Measurements from ENCODE around the gene KRT24. TPM values are rescaled to one million over a fixed set of nuclear protein-coding genes. Genes with fewer than 3 reads are reported as not detected.

Gene KRT24
- polyA plus RNA-seq, 1 donor from 2014 or later, result 0.83 TPM

DNA sequence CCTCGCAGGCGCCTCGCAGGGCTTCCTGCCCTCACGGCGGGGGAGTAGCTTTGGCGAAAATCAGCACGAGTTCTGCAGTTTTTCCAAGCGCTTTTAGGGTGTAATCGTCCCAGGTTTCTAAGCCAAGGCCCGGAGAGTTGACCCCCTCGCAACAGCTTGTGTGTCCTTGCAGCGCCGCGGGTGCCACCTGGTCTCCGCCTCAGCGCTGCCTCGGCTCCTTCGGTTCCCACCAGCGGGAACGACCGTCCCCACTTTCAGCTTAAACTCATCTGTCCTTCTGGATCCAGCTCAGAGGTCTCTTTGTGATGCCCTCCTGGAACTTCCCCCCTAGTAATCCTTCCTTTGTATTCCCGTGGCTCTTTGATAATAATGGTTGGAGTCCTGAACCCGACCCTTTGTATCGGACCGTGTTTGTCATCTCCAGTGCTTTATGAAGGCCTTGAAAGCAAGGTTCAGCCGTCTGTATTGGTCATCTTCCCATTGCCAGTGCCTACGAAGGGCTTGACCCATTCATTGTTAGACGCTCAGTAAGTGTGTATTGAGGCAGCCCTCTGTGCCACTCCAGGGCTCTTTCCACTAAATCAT lies 55.1 kb downstream of the KRT24 start:
- Histone ChIP-seq H2AFZ (ENCODE audit: low read depth, low read length) (peak overlapping the region; percentile 100), H3K79me2 (replicated peaks; ENCODE audit: insufficient read depth, low read length) (peaks cover 49% of the 10 kb centered on the region), H3F3A (ENCODE audit: insufficient read depth, low read length, poor library complexity, severe bottlenecking) (peaks cover 5% of the 10 kb centered on the region), H3K27ac (ENCODE audit: low read length) (peak overlapping the region; percentile 98), H3K4me2 (ENCODE audit: low read length) (peak overlapping the region; percentile 98), H3K9ac (ENCODE audit: low read length) (peak overlapping the region; percentile 99), H3K27me3 (ENCODE audit: insufficient read depth, low read depth, low read length) (no peaks in the 10 kb centered on the region), H4K20me1 (ENCODE audit: insufficient read depth) (no peaks in the 10 kb centered on the region), H3K9me2 (ENCODE audit: insufficient read depth, low read length) (peaks cover 2% of the 10 kb centered on the region), H3K36me3 (ENCODE audit: insufficient read depth, low read length) (peaks cover 6% of the 10 kb centered on the region), H3K9me3 (ENCODE audit: low read length) (no peaks in the 10 kb centered on the region), H3K4me3 (ENCODE audit: low read length) (peak overlapping the region; percentile 89)
- TF ChIP-seq, protein P1, sequence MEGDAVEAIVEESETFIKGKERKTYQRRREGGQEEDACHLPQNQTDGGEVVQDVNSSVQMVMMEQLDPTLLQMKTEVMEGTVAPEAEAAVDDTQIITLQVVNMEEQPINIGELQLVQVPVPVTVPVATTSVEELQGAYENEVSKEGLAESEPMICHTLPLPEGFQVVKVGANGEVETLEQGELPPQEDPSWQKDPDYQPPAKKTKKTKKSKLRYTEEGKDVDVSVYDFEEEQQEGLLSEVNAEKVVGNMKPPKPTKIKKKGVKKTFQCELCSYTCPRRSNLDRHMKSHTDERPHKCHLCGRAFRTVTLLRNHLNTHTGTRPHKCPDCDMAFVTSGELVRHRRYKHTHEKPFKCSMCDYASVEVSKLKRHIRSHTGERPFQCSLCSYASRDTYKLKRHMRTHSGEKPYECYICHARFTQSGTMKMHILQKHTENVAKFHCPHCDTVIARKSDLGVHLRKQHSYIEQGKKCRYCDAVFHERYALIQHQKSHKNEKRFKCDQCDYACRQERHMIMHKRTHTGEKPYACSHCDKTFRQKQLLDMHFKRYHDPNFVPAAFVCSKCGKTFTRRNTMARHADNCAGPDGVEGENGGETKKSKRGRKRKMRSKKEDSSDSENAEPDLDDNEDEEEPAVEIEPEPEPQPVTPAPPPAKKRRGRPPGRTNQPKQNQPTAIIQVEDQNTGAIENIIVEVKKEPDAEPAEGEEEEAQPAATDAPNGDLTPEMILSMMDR (IDR thresholded peaks at IDR 0.05; ENCODE audit: poor library complexity, severe bottlenecking), result no peak
- TF ChIP-seq EZH2 (IDR thresholded peaks at IDR 0.05; ENCODE audit: borderline replicate concordance, insufficient read depth, low read length, poor library complexity, severe bottlenecking) (no peak), EP300 (conservative IDR thresholded peaks at IDR 0.05; ENCODE audit: poor library complexity, severe bottlenecking) (no peak), TAF1 (IDR thresholded peaks at IDR 0.05; ENCODE audit: low read depth) (peak; percentile 23), MXI1 (conservative IDR thresholded peaks at IDR 0.05; ENCODE audit: poor library complexity, severe bottlenecking) (peak; percentile 25), POLR2AphosphoS5 (IDR thresholded peaks at IDR 0.05) (peak; percentile 25), SMC3 (conservative IDR thresholded peaks at IDR 0.05; ENCODE audit: poor library complexity) (peak; percentile 11), RAD21 (conservative IDR thresholded peaks at IDR 0.05) (no peak)
- TF ChIP-seq, protein P2, sequence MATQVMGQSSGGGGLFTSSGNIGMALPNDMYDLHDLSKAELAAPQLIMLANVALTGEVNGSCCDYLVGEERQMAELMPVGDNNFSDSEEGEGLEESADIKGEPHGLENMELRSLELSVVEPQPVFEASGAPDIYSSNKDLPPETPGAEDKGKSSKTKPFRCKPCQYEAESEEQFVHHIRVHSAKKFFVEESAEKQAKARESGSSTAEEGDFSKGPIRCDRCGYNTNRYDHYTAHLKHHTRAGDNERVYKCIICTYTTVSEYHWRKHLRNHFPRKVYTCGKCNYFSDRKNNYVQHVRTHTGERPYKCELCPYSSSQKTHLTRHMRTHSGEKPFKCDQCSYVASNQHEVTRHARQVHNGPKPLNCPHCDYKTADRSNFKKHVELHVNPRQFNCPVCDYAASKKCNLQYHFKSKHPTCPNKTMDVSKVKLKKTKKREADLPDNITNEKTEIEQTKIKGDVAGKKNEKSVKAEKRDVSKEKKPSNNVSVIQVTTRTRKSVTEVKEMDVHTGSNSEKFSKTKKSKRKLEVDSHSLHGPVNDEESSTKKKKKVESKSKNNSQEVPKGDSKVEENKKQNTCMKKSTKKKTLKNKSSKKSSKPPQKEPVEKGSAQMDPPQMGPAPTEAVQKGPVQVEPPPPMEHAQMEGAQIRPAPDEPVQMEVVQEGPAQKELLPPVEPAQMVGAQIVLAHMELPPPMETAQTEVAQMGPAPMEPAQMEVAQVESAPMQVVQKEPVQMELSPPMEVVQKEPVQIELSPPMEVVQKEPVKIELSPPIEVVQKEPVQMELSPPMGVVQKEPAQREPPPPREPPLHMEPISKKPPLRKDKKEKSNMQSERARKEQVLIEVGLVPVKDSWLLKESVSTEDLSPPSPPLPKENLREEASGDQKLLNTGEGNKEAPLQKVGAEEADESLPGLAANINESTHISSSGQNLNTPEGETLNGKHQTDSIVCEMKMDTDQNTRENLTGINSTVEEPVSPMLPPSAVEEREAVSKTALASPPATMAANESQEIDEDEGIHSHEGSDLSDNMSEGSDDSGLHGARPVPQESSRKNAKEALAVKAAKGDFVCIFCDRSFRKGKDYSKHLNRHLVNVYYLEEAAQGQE (IDR thresholded peaks at IDR 0.05; ENCODE audit: borderline replicate concordance), result peak; percentile 5

Other genes starting within 250 kb of the KRT24 start
- not detected in 2 replicates for gene TNS4, start 202.1 kb downstream of the KRT24 start, polyA plus RNA-seq
- gene CCR7, start 138.3 kb downstream of the KRT24 start, polyA plus RNA-seq, result not detected in 2 replicates
- 245 and 248 TPM in 2 replicates for gene SMARCE1, start 55.9 kb downstream of the KRT24 start, polyA plus RNA-seq
- gene KRT222, start 38.6 kb downstream of the KRT24 start, polyA plus RNA-seq, result 13.6 and 15.1 TPM in 2 replicates
- gene KRT25, start 51.6 kb upstream of the KRT24 start, polyA plus RNA-seq, result 0.19 and 0.56 TPM in 2 replicates
- not detected in 2 replicates for gene KRT26, start 68.4 kb upstream of the KRT24 start, polyA plus RNA-seq
- gene KRT27, start 78.8 kb upstream of the KRT24 start, polyA plus RNA-seq, result not detected in 2 replicates
- gene KRT28, start 96.2 kb upstream of the KRT24 start, polyA plus RNA-seq, result not detected in 2 replicates
- 42.8 and 54.2 TPM in 2 replicates for gene KRT10, start 118.9 kb upstream of the KRT24 start, polyA plus RNA-seq
- not detected in 2 replicates for gene KRT12, start 163.5 kb upstream of the KRT24 start, polyA plus RNA-seq
- not detected in 2 replicates for gene KRT20, start 181.5 kb upstream of the KRT24 start, polyA plus RNA-seq
- gene KRT23, start 233.9 kb upstream of the KRT24 start, polyA plus RNA-seq, result 0.37 and 0.86 TPM in 2 replicates